IMR-90 (cell line): ENCODE results near the gene DEPDC1. TPM values are rescaled to one million over a fixed set of nuclear protein-coding genes. Genes with fewer than 3 reads are reported as not detected.

Source experiments
- ATAC-seq: fragments of 200-7000 bp; cut with Tn5 transposase; 2 replicates; pipeline ENCODE4 v1.9.1; 2020; ENCODE audit warnings: low read depth, mild to moderate bottlenecking, moderate library complexity
- BruUV-seq: library from RNA; stranded (reverse); fragments of 400-500 nt; replicated peaks from 2 replicates; lab custom pipeline; 2021; lab: Mats Ljungman, UMichigan
- CTCF ChIA-PET: fragments of 300-600 bp; formaldehyde crosslinking; extraction: SDS; loops from one replicate; lab custom pipeline; 2021; ENCODE audit warnings: antibody characterized with exemption; lab: Yijun Ruan, JAX
- POLR2A ChIA-PET: fragments of 300-600 bp; sonication (Branson Sonifier 250); formaldehyde crosslinking; loops from one replicate; lab custom pipeline; 2022; ENCODE audit warnings: antibody characterized with exemption; ENCODE audit not compliant: unreplicated experiment; lab: Charles Lee
- DNase-seq: peaks from one replicate; pipeline ENCODE4 v3.0.0; 2013
- H2AFZ ChIP-seq: replicated peaks from 2 replicates; pipeline ENCODE3; 2013; ENCODE audit warnings: low read length, mild to moderate bottlenecking; ENCODE audit not compliant: poor library complexity
- H2AK5ac ChIP-seq: 2 replicates; pipeline ENCODE4 v1.6.1; 2013; ENCODE audit warnings: low read depth, low read length, inconsistent platforms
- H2AK9ac ChIP-seq: replicated peaks from 2 replicates; pipeline ENCODE3; 2013; ENCODE audit warnings: mild to moderate bottlenecking, low read depth, low read length, moderate library complexity; ENCODE audit not compliant: poor library complexity
- H2BK120ac ChIP-seq: 2 replicates; pipeline ENCODE4 v1.6.1; 2013; ENCODE audit warnings: low read depth, low read length, inconsistent platforms
- H2BK15ac ChIP-seq: 3 replicates; pipeline ENCODE4 v1.6.1; 2013; ENCODE audit warnings: low read depth, low read length, inconsistent platforms
- H2BK20ac ChIP-seq: 2 replicates; pipeline ENCODE4 v1.6.1; 2013; ENCODE audit warnings: low read depth, mild to moderate bottlenecking, inconsistent platforms, low read length, moderate library complexity
- H2BK5ac ChIP-seq: 2 replicates; pipeline ENCODE4 v1.6.1; 2013; ENCODE audit warnings: mild to moderate bottlenecking, low read depth, low read length, inconsistent platforms; ENCODE audit not compliant: poor library complexity, severe bottlenecking
- H3K14ac ChIP-seq: replicated peaks from 2 replicates; pipeline ENCODE4 v1.6.1; 2013; ENCODE audit warnings: low read depth, low read length, inconsistent platforms
- H3K18ac ChIP-seq: 2 replicates; pipeline ENCODE4 v1.6.1; 2013; ENCODE audit warnings: low read depth, low read length, control low read depth
- H3K23ac ChIP-seq: 2 replicates; pipeline ENCODE4 v1.6.1; 2013; ENCODE audit warnings: low read depth, low read length, inconsistent platforms
- H3K27ac ChIP-seq: 2 replicates; pipeline ENCODE4 v1.5.1; 2013; ENCODE audit warnings: mild to moderate bottlenecking, control low read depth, low read length; ENCODE audit not compliant: insufficient read depth
- H3K27me3 ChIP-seq: 2 replicates; pipeline ENCODE4 v1.6.1; 2013; ENCODE audit warnings: low read length; ENCODE audit not compliant: control insufficient read depth, insufficient read depth
- H3K36me3 ChIP-seq: 2 replicates; pipeline ENCODE4 v1.6.1; 2013; ENCODE audit warnings: low read length, mixed read lengths; ENCODE audit not compliant: control insufficient read depth, insufficient read depth
- H3K4ac ChIP-seq: 2 replicates; pipeline ENCODE4 v1.6.1; 2013; ENCODE audit warnings: low read depth, low read length, inconsistent platforms
- H3K4me1 ChIP-seq: 2 replicates; pipeline ENCODE4 v1.6.1; 2013; ENCODE audit warnings: low read length, mixed read lengths; ENCODE audit not compliant: control insufficient read depth, insufficient read depth
- H3K4me2 ChIP-seq: 2 replicates; pipeline ENCODE4 v1.6.1; 2013; ENCODE audit warnings: low read depth, mild to moderate bottlenecking, control low read depth, low read length, moderate library complexity
- H3K4me3 ChIP-seq: 2 replicates; pipeline ENCODE4 v1.5.1; 2013; ENCODE audit warnings: low read depth, mild to moderate bottlenecking, control low read depth, low read length, moderate library complexity; ENCODE audit not compliant: insufficient read depth
- H3K56ac ChIP-seq: 2 replicates; pipeline ENCODE4 v1.6.1; 2013; ENCODE audit warnings: low read length, inconsistent platforms; ENCODE audit not compliant: insufficient read depth; ENCODE audit errors: extremely low read depth
- H3K79me1 ChIP-seq, 2 experiments: 2 replicates each; pipeline ENCODE4 v1.6.1; 2013; ENCODE audit warnings: low read length in 2 of 2, inconsistent platforms in 1 of 2, low read depth in 1 of 2
- H3K9ac ChIP-seq: 2 replicates; pipeline ENCODE4 v1.6.1; 2013; ENCODE audit warnings: low read depth, low read length, control low read depth
- H3K9me1 ChIP-seq: 2 replicates; pipeline ENCODE4 v1.6.1; 2013; ENCODE audit warnings: low read length, inconsistent platforms; ENCODE audit not compliant: insufficient read depth
- H3K9me3 ChIP-seq: 2 replicates; pipeline ENCODE4 v1.6.1; 2013; ENCODE audit warnings: low read length; ENCODE audit not compliant: control insufficient read depth, insufficient read depth
- H4K20me1 ChIP-seq: 2 replicates; pipeline ENCODE4 v1.6.1; 2013; ENCODE audit warnings: low read length, inconsistent platforms; ENCODE audit not compliant: insufficient read depth
- H4K5ac ChIP-seq: 2 replicates; pipeline ENCODE4 v1.6.1; 2013; ENCODE audit warnings: mild to moderate bottlenecking, low read depth, low read length, control low read depth
- H4K8ac ChIP-seq, 2 experiments: 2 replicates each; pipeline ENCODE4 v1.6.1; 2013; ENCODE audit warnings: low read depth in 2 of 2, low read length in 2 of 2, control low read depth in 1 of 2, inconsistent platforms in 1 of 2
- H4K91ac ChIP-seq: 2 replicates; pipeline ENCODE4 v1.6.1; 2013; ENCODE audit warnings: low read depth, low read length, inconsistent platforms; ENCODE audit not compliant: insufficient read depth
- CEBPB ChIP-seq: IDR thresholded peaks from 2 replicates; pipeline ENCODE4 v1.6.1; 2012; ENCODE audit warnings: low read depth, low read length, improper control_type of control experiment
- CHD1 ChIP-seq: IDR thresholded peaks from 2 replicates; pipeline ENCODE4 v1.6.1; 2012; ENCODE audit warnings: low read depth, low read length, improper control_type of control experiment
- FOS ChIP-seq: fragments of 150-350 bp; IDR thresholded peaks from 2 replicates; pipeline ENCODE4 v1.6.1; 2016; ENCODE audit warnings: low read depth, low read length
- MAFK ChIP-seq: IDR thresholded peaks from 2 replicates; pipeline ENCODE4 v1.6.1; 2012; ENCODE audit warnings: low read depth, low read length, improper control_type of control experiment
- MAZ ChIP-seq: IDR thresholded peaks from 2 replicates; pipeline ENCODE4 v1.6.1; 2012; ENCODE audit warnings: low read depth, mild to moderate bottlenecking, low read length, improper control_type of control experiment, moderate library complexity, borderline replicate concordance
- MXI1 ChIP-seq: IDR thresholded peaks from 2 replicates; pipeline ENCODE4 v1.6.1; 2012; ENCODE audit warnings: low read depth, mild to moderate bottlenecking, low read length, moderate library complexity, borderline replicate concordance
- NFE2L2 ChIP-seq: fragments of 150-350 bp; IDR thresholded peaks from 2 replicates; pipeline ENCODE4 v1.6.1; 2016; ENCODE audit warnings: low read depth, mild to moderate bottlenecking, low read length
- POLR2A ChIP-seq: IDR thresholded peaks from 2 replicates; pipeline ENCODE4 v1.6.1; 2012; ENCODE audit warnings: mild to moderate bottlenecking, low read depth, low read length
- RAD21 ChIP-seq: IDR thresholded peaks from 2 replicates; pipeline ENCODE4 v1.6.1; 2012; ENCODE audit warnings: low read length, improper control_type of control experiment
- RCOR1 ChIP-seq: IDR thresholded peaks from 2 replicates; pipeline ENCODE4 v1.6.1; 2012; ENCODE audit warnings: mild to moderate bottlenecking, low read length, improper control_type of control experiment; ENCODE audit not compliant: insufficient replicate concordance
- RFX5 ChIP-seq: IDR thresholded peaks from 2 replicates; pipeline ENCODE4 v1.8.0; 2012; ENCODE audit warnings: low read depth, mild to moderate bottlenecking, low read length, moderate library complexity
- WGBS, 2 experiments: methylation state at CpG; one replicate each; pipeline versions ENCODE4 v1.1.5 to v1.1.7; 2013; ENCODE audit warnings: missing lambda C conversion rate in 2 of 2; ENCODE audit not compliant: insufficient read length in 1 of 2; ENCODE audit errors: extremely low coverage in 2 of 2; 5-methylcytosine and 5-hydroxymethylcytosine counted together
- dilution Hi-C: fragments of 300-500 bp; cut with HindIII; formaldehyde crosslinking; loops from one replicate; pipeline ENCODE4 v1.14.3; 2018; ENCODE audit warnings: low sequenced_read_pairs; ENCODE audit not compliant: unreplicated experiment
- in situ Hi-C: fragments of 300-500 bp; cut with MboI; formaldehyde crosslinking; loops from 3 replicates; pipeline ENCODE4 v1.14.3; 2019; ENCODE audit warnings: low sequenced_read_pairs, inconsistent platforms, mixed read lengths
- intact Hi-C: fragments of 100-400 bp; cut with micrococcal nuclease; formaldehyde crosslinking; loops from 2 replicates; pipeline ENCODE4 v1.10.0; 2022
- polyA plus RNA-seq, 3 experiments: library from polyadenylated mRNA; depleted of rRNA; stranded (reverse); fragments of >200 nt; gene quantifications; 2 replicates each; pipeline ENCODE4 v1.2.3, GENCODE V29; 2012; ENCODE audit warnings: low replicate concordance in 1 of 3
- total RNA-seq: library from RNA; depleted of rRNA; stranded (reverse); fragments of >200 nt; gene quantifications from 2 replicates; pipeline ENCODE4 v1.2.3, GENCODE V29; 2012
- TF ChIP-seq, protein P1 (sequence below): fragments of 150-350 bp; IDR thresholded peaks from 2 replicates; pipeline ENCODE4 v1.6.1; 2017; ENCODE audit warnings: mild to moderate bottlenecking, antibody characterized with exemption, low read length, low read depth
- TF ChIP-seq, protein P2 (sequence below): conservative IDR thresholded peaks from 2 replicates; pipeline ENCODE4 v1.5.1; 2012; ENCODE audit warnings: mild to moderate bottlenecking, low read depth, low read length, improper control_type of control experiment

DEPDC1 gene
- total and polyA plus RNA-seq, 2 of the 4 experiments (the other 2 are of a cell fraction) = 7.4 to 14.7 TPM

DNA sequence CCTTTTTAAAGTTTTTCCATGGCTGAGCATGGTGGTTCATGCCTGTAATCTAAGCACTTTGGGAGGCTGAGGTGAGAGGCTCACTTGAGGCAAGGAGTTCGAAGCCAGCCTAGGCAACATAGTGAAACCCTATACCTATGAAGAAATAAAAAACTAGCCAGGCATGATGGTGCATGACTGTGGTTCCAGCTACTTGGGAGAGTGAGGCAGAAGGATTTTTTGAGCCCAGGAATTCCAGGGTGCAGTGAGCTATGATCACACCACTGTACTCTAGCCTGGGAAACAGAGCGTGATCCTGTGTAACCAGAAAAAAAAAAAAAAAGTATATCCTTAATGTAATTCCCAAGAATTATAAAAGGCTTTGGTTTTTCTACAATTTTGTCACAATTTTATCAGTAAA lies 17.4 kb downstream of the DEPDC1 start:
- H3K9me1 ChIP-seq = no peaks in the 10 kb centered on the region
- TF ChIP-seq FOS (no peak), CHD1 (no peak), MAZ (no peak), POLR2A (no peak), RCOR1 (no peak), MAFK (no peak), RFX5 (no peak), NFE2L2 (no peak), RAD21 (no peak), CEBPB (no peak), MXI1 (no peak)
- TF ChIP-seq, protein P1, sequence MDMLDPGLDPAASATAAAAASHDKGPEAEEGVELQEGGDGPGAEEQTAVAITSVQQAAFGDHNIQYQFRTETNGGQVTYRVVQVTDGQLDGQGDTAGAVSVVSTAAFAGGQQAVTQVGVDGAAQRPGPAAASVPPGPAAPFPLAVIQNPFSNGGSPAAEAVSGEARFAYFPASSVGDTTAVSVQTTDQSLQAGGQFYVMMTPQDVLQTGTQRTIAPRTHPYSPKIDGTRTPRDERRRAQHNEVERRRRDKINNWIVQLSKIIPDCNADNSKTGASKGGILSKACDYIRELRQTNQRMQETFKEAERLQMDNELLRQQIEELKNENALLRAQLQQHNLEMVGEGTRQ = no peak
- TF ChIP-seq, protein P2, sequence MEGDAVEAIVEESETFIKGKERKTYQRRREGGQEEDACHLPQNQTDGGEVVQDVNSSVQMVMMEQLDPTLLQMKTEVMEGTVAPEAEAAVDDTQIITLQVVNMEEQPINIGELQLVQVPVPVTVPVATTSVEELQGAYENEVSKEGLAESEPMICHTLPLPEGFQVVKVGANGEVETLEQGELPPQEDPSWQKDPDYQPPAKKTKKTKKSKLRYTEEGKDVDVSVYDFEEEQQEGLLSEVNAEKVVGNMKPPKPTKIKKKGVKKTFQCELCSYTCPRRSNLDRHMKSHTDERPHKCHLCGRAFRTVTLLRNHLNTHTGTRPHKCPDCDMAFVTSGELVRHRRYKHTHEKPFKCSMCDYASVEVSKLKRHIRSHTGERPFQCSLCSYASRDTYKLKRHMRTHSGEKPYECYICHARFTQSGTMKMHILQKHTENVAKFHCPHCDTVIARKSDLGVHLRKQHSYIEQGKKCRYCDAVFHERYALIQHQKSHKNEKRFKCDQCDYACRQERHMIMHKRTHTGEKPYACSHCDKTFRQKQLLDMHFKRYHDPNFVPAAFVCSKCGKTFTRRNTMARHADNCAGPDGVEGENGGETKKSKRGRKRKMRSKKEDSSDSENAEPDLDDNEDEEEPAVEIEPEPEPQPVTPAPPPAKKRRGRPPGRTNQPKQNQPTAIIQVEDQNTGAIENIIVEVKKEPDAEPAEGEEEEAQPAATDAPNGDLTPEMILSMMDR = no peak
- H4K20me1 ChIP-seq = no peaks in the 10 kb centered on the region
- H3K56ac ChIP-seq = no peak overlapping the region
- in situ Hi-C loops (no loop called here), intact Hi-C loops (loop anchor here (10.0 kb wide), 1 partner anchor 1665 kb away; no protein-coding TSS in a partner anchor), dilution Hi-C loops (no loop called here)
- no peak for DNase-seq
- no peak overlapping the region for H3K18ac ChIP-seq
- no CpG with 5 or more reads among the region's 2 CpGs for WGBS, 2 experiments
- POLR2A ChIA-PET = no interaction called here
- H3K23ac ChIP-seq = no peak overlapping the region
- no peaks in the 10 kb centered on the region for H3K9me3 ChIP-seq
- H2BK15ac ChIP-seq = no peak overlapping the region
- no TSS peak for BruUV-seq
- no peaks in the 10 kb centered on the region for H3K4me1 ChIP-seq
- H3K27me3 ChIP-seq = no peaks in the 10 kb centered on the region
- no peak overlapping the region for H3K4me3 ChIP-seq
- H4K5ac ChIP-seq = no peak overlapping the region
- no peak for ATAC-seq
- H3K14ac ChIP-seq = no peak overlapping the region
- CTCF ChIA-PET = interaction anchor here (1.3 to 2.1 kb wide), 2 partner anchors 10 to 37 kb away, joined by 3 to 9 read pairs; no protein-coding TSS in a partner anchor
- H2AFZ ChIP-seq = no peak overlapping the region
- no peak overlapping the region for H2AK9ac ChIP-seq
- no peak overlapping the region for H2BK20ac ChIP-seq
- H3K4ac ChIP-seq = no peak overlapping the region
- H4K91ac ChIP-seq = no peak overlapping the region
- no peak overlapping the region for H2BK5ac ChIP-seq
- 0 out of 4 replicates have a peak, but pooled peaks cover 3 to 7% of the 10 kb centered on the region in 2 experiments for H3K79me1 ChIP-seq
- no peaks in the 10 kb centered on the region; the same call in 1 of the 2 replicates for H3K36me3 ChIP-seq
- H3K27ac ChIP-seq = no peak overlapping the region
- H3K4me2 ChIP-seq = no peak overlapping the region
- no peak overlapping the region for H3K9ac ChIP-seq
- H4K8ac ChIP-seq = no peak overlapping the region
- no peak overlapping the region for H2AK5ac ChIP-seq
- no peak overlapping the region for H2BK120ac ChIP-seq
